Kidney tubule cell (primary cell): Measurements from ENCODE around the gene DNAH10.

ENCODE experiments used
- DNase-seq: peaks from one replicate; pipeline ENCODE4 v3.0.0-alpha.2; 2018; ENCODE audit warnings: low spot score

DNAH10 gene

DNA sequence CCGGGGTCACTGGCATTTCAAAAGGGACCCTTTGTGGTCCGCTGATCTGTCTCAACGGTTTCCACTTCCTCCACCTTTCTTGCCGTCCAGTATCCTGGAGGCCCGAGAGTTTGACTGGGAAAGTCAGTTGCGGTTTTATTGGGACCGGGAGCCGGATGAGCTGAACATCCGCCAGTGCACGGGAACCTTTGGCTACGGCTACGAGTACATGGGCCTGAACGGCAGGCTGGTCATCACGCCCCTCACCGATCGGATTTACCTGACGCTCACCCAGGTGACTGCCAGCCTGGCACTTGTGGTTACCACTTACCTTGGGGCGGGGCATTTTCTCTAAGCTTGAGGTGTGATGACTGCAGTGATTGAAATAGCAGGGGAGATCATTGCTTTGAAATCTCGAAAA is 83.8 kb downstream of the DNAH10 start:
- DNase-seq: no peak

DNA sequence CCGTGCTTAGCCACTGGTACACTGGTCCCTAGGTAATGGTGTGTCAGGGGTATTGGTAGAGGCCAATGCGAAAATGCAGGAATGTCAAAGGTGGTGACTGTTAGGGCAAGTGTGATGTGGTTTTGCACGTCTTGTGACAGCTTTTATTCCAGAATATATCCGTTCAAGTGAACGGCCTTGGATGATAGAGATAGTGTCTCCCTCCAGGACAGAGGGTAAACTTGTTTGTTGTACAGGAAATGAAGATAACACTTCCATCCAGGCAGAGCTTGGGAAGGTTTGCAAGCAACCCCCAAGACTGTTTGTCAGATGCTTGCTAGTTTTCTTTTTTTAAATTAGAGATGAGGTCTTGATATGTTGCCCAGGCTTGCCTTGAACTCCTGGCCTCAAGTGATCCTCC is 84.2 kb downstream of the DNAH10 start:
- DNase-seq: no peak

DNA sequence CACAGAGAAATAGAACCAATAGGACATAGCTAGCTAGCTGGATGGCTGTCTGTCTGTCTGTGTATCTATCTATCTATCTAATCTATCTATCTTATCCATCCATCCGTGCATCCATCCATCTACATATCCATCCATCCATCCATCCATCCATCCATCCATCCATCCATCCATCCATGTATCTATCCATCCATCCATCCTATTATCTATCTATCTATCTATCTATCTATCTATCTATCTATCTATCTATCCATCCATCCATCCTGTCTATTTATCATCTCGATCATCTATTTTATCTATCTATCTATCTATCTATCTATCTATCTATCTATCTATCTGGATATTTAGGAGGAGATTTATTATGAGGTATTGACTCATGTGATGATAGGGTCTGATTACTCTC is 84.9 kb downstream of the DNAH10 start:
- DNase-seq: no peak

DNA sequence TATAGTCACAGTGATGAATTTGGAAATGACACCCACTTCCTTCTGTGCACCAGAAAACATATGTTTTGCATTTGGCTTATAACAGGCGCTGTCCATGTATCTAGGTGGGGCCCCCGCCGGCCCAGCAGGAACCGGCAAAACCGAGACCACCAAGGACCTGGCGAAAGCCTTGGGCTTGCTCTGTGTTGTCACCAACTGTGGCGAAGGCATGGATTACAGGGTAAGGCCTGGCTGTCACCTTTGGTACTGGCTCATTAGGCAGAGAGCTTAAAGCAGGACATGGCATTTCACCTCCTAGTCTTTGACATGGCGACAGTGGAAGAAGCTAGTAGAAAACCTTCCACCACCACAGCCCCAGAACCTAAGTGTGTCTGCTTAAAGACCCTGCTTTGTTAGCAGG is 85.8 kb downstream of the DNAH10 start:
- no peak for DNase-seq

DNA sequence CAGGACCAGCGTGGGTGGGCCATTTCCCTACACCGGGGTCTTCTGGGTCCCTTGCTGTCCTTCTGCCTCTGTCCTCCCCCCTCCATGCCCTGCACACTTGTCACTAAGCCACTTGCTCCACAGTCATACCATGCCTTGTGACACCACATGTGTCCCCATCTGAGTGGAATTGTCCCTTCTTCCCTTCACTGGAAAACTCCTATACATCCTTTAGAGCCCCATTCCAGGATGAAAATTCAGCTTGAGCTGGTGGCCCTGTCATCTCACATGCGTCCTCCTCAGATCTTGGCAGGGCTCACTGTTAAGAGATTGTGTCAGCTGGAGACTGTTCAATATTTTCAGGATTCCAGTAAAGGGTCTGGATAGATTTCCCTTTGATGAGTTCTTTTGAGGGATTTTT is 87.4 kb downstream of the DNAH10 start:
- DNase-seq: no peak

DNA sequence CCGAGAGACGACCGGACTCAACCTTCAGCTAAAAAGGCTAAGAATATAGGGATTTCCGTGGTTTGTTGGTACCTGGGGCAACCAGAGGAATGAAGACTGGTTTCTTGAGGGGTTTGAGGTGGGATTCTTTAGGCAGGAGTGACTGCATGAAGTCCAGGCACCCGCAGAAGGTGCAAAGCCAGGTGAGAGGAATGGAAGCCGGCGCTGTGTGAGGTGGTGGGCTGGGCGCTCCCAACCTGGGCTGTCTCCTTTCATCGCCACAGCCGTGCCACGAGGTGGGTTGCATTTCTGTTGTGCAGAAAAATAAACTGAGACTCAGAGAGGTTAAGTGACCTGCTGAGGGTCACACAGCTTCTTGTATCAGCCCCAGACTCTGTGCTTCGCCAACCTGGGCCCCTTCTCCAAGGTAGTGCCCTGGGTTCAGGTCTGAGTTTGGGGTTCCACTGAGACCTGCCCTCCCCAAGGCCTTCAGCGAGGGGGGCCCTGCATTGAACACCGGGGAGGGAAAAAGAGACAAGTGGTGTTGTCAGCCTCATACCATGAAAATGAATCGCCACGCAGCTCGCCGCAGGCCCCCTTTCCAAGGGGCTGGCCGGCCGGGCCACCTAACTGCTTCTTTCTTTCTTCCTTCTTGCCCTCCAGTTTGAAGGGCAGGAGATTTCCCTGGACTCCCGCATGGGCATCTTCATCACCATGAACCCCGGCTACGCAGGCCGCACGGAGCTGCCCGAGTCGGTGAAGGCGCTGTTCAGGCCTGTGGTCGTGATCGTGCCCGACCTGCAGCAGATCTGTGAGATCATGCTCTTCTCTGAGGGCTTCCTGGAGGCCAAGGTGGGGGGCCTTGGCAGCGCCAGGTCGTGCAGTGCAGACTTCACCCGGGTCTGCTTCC is 88.4 kb downstream of the DNAH10 start:
- no peak for DNase-seq

DNA sequence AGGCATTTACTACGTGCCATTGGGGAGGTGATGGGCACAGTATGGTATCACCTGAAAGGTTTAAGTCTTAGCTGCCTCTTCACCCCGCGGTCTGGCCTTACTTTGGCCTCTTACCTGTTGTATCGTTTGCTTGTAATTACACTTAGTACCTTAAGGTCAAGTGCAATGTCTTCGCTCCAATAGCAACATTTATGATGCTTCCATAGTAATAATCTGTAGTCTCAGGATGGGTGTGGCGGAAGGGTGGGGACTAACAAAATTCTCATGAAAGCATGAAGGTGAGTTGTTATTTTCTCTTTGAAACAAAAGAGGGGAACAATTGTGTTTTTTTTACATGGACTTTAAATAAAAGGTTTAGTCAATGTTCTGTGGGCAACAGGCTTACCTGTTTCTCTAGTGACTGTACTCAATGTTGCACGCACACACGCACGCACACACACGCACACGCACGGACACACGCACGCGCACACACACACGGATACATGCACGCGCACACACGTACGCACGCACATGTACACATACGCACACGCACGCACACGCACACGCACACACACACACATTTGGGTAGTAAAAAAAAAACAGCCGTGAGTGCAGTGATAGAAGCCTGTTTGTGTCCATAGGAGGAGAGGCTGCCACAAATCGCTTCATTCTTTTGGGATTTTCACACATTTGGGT is 91.4 kb downstream of the DNAH10 start:
- no peak for DNase-seq

DNA sequence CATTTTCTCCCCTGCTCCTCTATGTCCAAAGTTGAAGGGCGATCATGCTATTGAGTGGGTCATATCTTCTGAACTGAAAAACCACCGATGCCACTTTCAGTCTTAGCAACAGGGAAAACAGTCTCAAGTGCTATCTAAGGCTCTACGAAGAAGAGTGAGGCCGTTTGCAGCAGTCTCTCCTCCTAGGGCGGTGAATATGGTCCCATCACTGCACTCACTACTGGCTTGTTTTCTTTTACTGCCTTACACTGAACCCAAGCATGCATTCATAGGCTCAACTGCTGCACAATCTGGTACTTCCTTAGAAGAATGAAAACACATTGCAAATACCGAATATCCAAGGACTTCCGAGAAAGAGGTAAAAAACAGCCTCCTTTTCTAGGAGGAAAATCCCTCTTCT is 92.1 kb downstream of the DNAH10 start:
- no peak for DNase-seq

DNA sequence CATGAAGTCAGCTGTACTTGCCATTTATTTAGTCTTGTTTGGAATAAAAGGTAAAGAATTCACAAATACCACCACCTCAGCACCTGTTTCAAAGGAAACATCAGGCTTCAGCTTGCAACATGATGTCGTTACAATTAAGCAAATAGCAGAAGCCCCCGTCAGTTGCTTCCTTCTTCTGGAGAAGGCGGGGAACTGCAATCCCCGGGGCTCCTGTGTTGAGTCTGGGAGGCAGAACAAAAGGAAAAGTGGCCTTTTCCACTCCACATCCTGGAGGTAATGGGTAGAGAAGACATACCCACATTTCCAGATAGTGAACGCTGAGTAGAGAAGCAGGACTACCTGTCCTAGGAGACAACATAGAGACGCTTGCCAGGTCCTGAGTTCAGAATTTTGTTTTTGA is 92.8 kb downstream of the DNAH10 start:
- DNase-seq: no peak

DNA sequence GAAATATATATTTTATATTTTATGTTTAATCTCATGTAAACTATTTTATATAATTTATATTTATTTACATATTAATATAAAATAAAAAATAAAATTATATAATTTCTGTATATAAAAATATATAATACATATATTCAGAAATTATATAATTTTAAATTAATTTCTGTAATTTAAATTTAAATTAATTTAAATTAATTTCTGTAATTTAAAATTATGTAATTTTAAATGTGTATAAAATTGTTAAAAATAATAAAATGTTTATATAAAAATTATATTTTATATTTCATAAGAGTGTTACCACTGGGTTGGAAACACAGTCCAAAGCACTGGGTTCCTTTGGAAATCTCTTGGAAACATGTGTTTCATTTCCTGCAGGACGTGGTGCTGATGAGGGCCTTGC is 94.6 kb downstream of the DNAH10 start:
- no peak for DNase-seq

DNA sequence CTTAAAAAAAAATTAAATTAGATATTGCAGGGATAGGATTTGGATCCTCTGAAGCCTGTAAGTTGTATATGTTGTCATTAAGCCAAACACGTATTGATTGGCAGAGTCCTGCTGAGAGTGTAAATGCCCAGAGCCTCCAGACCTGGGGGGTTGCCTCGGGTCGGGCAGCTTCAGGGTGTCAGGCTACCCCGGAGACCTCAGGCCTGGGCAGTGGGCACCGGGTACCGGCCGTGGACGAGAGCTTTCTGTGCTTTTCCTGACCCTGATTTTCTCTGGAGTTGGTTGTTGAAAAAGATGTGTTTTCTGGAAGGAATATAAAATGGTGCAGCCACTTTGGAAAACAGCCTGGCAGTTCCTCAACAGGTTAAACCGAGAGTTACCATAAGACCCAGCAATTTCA is 96.1 kb downstream of the DNAH10 start:
- no peak for DNase-seq

DNA sequence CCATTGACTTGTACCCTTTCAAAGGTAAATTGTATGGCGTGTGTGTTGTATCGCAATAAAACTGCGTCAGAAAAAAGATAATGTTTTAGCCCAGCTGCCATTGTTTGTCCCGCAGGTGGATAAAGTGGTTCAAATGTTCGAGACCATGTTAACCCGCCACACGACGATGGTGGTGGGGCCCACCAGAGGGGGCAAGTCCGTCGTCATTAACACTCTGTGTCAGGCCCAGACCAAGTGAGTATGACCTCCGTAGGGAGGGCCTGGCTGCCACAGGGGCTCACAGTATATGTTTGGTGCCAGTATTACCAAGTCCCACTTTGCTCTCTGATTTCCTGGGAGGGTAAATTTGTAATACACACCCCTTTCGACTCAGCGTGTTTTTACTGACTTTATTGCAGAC is 96.9 kb downstream of the DNAH10 start:
- DNase-seq: no peak

DNA sequence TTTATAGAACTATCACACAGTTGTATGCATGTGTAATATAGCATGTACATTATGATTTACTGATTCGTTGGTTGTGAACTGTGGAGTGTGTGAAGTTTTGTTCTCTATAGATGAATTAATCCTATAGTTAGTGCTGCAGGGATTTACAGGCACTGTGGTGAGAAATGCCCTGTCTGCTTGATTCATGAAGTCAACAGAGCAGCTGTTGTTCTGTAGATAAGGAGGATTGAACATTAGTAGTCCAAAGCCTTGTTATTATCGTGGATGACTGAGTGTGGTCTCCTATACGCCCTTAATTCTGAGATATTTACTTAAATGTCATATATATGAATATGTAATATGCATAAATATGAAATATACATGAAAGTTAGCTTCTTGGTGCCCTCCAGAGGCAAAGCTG is 98.3 kb downstream of the DNAH10 start:
- no peak for DNase-seq

DNA sequence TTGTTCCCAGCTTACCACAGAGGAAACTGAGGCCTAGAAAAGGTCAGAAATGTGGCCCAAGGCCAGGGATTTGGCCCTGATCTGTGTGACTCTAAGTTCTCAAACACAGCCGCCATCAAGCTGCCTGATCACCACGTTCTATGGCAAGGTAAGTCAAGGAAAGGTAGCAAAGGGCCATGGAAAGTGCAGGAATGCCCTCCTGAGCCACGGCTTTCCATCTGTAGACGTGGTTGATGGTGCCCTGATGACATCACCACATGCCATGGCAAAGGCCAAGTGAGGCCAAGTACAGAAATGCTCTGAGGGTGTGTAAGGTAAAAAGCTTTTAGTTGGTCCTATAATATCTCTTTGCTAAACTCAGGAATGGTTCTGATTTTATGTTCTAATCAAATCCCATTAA is 99.3 kb downstream of the DNAH10 start:
- DNase-seq: no peak

DNA sequence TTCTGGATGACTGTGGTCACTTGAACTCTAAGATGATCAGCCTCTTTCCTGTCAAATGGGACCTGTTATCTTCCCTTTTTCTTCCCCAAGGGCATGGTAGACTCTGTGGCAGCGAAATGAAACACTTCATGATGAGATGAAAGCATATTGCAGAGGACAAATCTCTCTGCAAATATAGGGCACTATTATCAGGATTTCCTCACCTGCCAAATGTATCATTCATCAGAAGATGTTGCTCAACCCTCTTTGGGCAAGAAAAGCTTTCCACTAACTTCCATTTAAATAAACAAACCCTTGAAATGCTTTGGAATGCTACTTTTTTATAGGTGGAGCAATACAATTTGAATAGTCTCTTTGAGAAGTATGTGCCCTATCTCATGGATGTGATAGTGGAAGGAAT is 105.0 kb downstream of the DNAH10 start:
- no peak for DNase-seq

DNA sequence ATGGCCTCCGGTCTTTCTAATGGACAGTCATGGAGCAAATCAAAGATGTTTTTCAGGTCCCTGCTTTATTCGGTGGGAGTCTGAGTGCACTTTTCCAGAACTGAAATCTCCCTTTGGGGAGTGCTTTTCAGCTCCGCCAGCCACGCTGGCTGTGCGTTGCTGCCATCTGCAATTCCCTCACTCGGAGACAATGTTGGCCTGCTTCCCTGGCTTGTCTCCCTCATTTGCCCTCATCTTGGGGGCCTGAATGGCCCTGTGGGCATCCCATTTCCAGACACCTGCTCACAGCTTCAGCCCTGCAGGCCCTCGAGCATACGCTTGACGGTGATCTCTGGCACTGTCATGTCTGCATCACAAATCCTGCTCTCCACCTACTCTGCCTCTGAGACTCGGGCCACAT is 106.7 kb downstream of the DNAH10 start:
- DNase-seq: no peak

DNA sequence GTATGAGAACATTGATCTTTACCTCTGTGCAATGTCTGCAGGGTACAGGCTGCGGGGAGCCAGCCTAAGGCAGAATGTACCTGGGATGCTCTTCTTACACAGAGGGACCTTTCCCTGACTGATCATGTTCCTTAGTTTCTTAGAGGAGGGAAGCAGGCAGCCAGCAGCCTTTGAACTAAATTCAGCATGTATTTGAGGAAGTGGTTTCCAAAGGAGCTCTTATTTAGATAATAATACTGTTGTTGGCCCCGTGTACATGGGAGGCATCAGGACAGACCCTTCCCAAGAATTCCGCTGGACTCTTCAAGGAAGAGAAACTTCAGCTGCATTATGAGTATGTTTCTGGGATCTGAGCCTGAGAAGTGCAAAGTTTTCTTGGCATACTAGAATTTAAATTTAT is 111.7 kb downstream of the DNAH10 start:
- no peak for DNase-seq

DNA sequence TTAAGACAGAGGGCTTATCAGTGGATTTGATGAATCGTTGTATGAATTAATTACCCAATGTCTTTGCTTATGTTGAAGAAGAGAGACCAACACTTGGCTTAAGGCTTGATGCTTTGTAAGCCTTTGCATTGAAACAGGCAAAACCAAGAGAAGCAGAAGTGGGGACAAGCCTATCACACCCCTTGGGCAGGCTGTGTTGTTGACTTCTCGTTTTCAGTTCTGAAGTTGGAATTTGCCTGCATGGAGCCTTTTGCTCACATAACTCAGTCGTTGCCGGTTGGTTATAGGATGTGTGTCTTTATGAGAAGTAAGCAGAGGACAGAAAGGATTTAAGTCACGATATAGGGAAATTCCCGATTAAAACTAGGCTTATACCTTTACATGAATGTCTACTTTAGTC is 115.9 kb downstream of the DNAH10 start:
- DNase-seq: no peak

DNA sequence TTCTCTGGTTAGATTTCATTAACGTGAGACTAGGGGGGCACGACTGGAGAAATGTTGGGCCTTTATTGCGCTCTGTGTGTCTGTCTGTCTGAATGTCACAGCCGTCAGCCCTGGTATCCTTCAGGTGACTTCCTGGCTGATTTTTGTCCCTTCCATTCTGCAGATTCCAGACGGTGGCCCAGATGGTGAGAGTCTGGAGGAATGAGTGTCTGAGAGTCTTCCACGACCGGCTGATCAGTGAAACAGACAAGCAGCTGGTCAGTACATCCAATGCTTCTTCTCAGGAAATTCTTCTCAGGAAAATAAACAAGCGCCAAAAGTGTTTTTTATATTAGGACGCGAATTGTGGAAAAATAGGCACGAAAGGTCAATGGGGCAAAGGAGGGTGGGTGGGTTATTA is 117.0 kb downstream of the DNAH10 start:
- DNase-seq: no peak

DNA sequence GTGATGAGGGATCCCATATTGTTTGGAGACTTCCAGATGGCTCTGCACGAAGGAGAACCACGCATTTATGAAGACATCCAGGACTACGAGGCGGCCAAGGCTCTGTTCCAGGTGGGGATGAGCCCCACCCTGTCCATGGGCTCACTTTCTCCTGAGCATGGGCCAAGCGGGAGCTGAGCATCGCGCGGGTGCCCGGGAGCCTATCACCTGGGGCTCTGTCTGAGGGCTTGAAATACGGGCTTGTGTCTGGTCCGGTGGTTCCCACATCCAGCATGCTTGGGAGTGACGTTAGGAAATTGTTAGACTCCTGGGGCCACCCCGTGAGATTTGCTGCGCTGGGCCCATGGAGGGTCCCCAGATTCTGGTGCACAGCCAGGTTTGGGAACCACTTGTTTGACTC is 117.6 kb downstream of the DNAH10 start:
- no peak for DNase-seq

DNA sequence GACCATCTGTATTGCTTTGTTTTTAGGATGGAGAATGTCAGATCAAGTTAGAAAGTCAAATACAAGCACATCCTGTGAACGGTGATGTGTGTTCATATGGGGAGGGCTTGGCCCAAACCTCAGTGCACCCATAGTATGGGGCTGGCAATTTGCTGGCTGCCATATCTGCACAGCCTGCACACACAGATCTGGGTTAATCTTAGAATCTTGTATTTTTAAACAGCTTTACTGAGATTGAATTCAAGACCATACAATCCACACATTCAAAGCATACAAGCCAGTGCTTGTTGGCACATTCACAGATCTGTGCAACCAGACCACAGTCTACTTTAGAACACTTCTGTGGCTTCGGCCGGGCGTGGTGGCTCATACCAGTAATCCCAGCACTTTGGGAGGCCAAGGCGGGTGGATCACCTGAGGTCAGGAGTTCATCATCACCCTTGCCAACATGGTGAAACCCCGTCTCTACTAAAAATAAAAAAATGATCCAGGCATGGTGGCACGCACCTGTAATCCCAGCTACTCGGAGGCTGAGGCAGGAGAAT is 120.1 kb downstream of the DNAH10 start:
- no peak for DNase-seq

DNA sequence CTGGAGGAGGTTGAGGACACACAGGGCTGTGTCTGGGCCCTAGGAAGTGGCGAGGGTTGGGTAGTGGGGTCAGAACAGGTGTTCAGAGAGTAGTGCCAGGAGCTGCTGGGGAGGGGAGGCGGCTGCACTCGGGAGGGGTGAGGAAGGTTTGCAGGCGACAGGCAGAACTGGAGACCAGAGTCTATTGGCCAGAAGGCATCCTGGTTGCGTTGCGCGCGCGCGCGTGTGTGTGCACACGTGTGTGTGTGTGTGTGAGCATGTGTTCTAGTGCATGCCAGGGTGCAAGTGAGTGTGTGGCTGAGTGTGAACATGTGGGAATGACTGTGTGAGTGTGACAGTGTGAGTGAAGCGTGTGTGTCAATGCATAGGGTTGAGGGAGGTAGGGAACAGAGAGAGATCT is 124.2 kb downstream of the DNAH10 start:
- DNase-seq: no peak

DNA sequence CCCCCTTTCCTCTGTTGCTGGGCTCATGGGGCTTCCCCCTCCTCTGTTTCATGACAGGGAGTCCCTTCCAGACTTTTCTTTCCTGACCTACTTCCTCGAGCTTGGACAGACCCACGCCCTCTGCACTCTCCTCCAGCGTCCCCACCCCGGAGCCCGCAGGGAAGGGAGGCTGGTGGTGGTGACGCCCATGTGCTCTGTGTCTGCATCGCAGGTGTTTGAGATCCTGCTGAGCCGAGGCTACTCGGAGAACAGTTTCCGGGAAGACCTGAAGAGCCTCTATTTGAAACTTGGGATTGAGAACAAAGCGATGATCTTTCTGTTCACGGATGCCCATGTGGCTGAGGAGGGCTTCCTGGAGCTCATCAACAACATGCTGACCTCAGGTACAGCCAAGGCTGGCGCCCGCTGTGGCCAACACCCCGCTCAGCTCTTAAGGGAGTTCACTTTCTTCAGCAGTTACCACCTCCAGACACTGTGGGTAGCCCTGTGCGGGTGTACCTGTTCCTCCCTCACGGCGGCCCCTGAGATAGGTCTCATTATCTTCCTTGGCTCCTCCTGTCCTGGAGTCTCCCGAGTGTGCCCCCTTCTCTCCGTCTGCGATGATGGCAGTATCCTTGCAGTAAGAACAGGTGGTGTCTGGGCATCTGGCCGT is 125.0 kb downstream of the DNAH10 start:
- DNase-seq: no peak
